Ishikawa (cell line): ENCODE data around the gene NNAT.

Source experiments
- CEBPB ChIP-seq: IDR thresholded peaks from 2 replicates; pipeline ENCODE4 v1.6.1; 2012
- CREB1 ChIP-seq: IDR thresholded peaks from 2 replicates; pipeline ENCODE4 v1.6.1; 2012; ENCODE audit warnings: low read depth
- EGR1 ChIP-seq: IDR thresholded peaks from 2 replicates; pipeline ENCODE4 v1.6.1; 2012
- EP300 ChIP-seq: IDR thresholded peaks from 2 replicates; pipeline ENCODE4 v1.6.1; 2012; ENCODE audit warnings: borderline replicate concordance
- FOXM1 ChIP-seq: IDR thresholded peaks from 2 replicates; pipeline ENCODE4 v1.6.1; 2012; ENCODE audit warnings: low read depth, borderline replicate concordance
- MAX ChIP-seq: IDR thresholded peaks from 2 replicates; pipeline ENCODE4 v1.6.1; 2012
- NFIC ChIP-seq: IDR thresholded peaks from 2 replicates; pipeline ENCODE4 v1.6.1; 2012
- RAD21 ChIP-seq: IDR thresholded peaks from 2 replicates; pipeline ENCODE4 v1.6.1; 2012; ENCODE audit warnings: low read depth
- REST ChIP-seq: IDR thresholded peaks from 2 replicates; pipeline ENCODE4 v1.6.1; 2012; ENCODE audit warnings: low read depth, mild to moderate bottlenecking
- TAF1 ChIP-seq: IDR thresholded peaks from 2 replicates; pipeline ENCODE4 v1.6.1; 2012; ENCODE audit warnings: low read depth, mild to moderate bottlenecking
- TCF12 ChIP-seq: IDR thresholded peaks from 2 replicates; pipeline ENCODE4 v1.6.1; 2012; ENCODE audit warnings: low read depth
- TEAD4 ChIP-seq: IDR thresholded peaks from 2 replicates; pipeline ENCODE4 v1.6.1; 2012
- USF1 ChIP-seq: IDR thresholded peaks from 2 replicates; pipeline ENCODE4 v1.6.1; 2012
- YY1 ChIP-seq: IDR thresholded peaks from 2 replicates; pipeline ENCODE4 v1.6.1; 2012; ENCODE audit warnings: low read depth
- ZBTB7A ChIP-seq: IDR thresholded peaks from 2 replicates; pipeline ENCODE4 v1.6.1; 2012; ENCODE audit warnings: low read depth

The NNAT gene

GRCh38 chr20:37535443-37536132 lies 14.5 kb downstream of the NNAT start:
- TF ChIP-seq EGR1, result no peak
- TF ChIP-seq RAD21, result no peak
- no peak for TF ChIP-seq CEBPB

- TF ChIP-seq CREB1 (no peak), YY1 (no peak), CEBPB (no peak), RAD21 (no peak), TAF1 (no peak), FOXM1 (no peak), MAX (no peak), EP300 (no peak), TCF12 (no peak), REST (no peak), EGR1 (no peak)
Observed at GRCh38 chr20:37537505-37537904, 16.5 kb downstream of the NNAT start.

GRCh38 chr20:37538003-37538402 lies 17.0 kb downstream of the NNAT start:
- TF ChIP-seq USF1 (no peak), TAF1 (no peak), TCF12 (no peak), TEAD4 (no peak), RAD21 (no peak), EGR1 (no peak)

GRCh38 chr20:37539424-37539823 lies 18.4 kb downstream of the NNAT start:
- TF ChIP-seq MAX, result no peak
- TF ChIP-seq FOXM1, result no peak
- no peak for TF ChIP-seq RAD21
- TF ChIP-seq CEBPB, result no peak
- TF ChIP-seq TEAD4, result no peak
- no peak for TF ChIP-seq TAF1
- TF ChIP-seq NFIC, result no peak
- no peak for TF ChIP-seq EP300

- TF ChIP-seq MAX, result no peak
- TF ChIP-seq EGR1, result no peak
- TF ChIP-seq CEBPB, result no peak
- TF ChIP-seq RAD21, result no peak
- no peak for TF ChIP-seq FOXM1
- TF ChIP-seq TAF1, result no peak
- TF ChIP-seq EP300, result no peak
- no peak for TF ChIP-seq USF1
- TF ChIP-seq TEAD4, result no peak
- TF ChIP-seq REST, result no peak
- no peak for TF ChIP-seq ZBTB7A
Observed at GRCh38 chr20:37540001-37540400, 19.0 kb downstream of the NNAT start.

- TF ChIP-seq USF1, result no peak
- no peak for TF ChIP-seq REST
- TF ChIP-seq TCF12, result no peak
- no peak for TF ChIP-seq TEAD4
- no peak for TF ChIP-seq CREB1
- TF ChIP-seq TAF1, result no peak
- TF ChIP-seq ZBTB7A, result no peak
- no peak for TF ChIP-seq CEBPB
- TF ChIP-seq RAD21, result no peak
- TF ChIP-seq FOXM1, result no peak
- no peak for TF ChIP-seq YY1
- TF ChIP-seq EGR1, result no peak
- no peak for TF ChIP-seq NFIC
- TF ChIP-seq EP300, result no peak
- TF ChIP-seq MAX, result no peak
Observed at GRCh38 chr20:37541326-37541725, 20.3 kb downstream of the NNAT start.
